Skin epidermis (tissue), 12 donors: ENCODE measurements around the gene C5orf47.

ENCODE experiments used
- H3K27ac ChIP-seq, 21 experiments: fragments of 200-600 bp; sonication (generic) in 11 of 21; one replicate each; pipeline ENCODE4 v1.5.0; 2020; ENCODE audit warnings: mild to moderate bottlenecking in 3 of 21, inconsistent platforms in 2 of 21, moderate library complexity in 2 of 21
- H3K4me3 ChIP-seq, 7 experiments: fragments of 200-600 bp; sonication (generic) in 2 of 7; one replicate each; pipeline ENCODE4 v1.5.0; 2020; ENCODE audit warnings: inconsistent platforms in 2 of 7, mild to moderate bottlenecking in 2 of 7, moderate library complexity in 1 of 7

C5orf47 gene

GRCh38 chr5:173968154-173968797 is 20.7 kb upstream of the C5orf47 start:
- Histone ChIP-seq H3K4me3 (no peak overlapping the region), H3K27ac (no peak overlapping the region)

- Histone ChIP-seq H3K4me3 (no peak overlapping the region), H3K27ac (no peak overlapping the region)
Observed at GRCh38 chr5:173969167-173970049, 19.6 kb upstream of the C5orf47 start.

- no peak overlapping the region for H3K27ac ChIP-seq
- H3K4me3 ChIP-seq: no peak overlapping the region
Observed at GRCh38 chr5:173970878-173971650, 17.9 kb upstream of the C5orf47 start.

- Histone ChIP-seq H3K27ac (no peak overlapping the region), H3K4me3 (no peak overlapping the region)
Observed at GRCh38 chr5:173971681-173972345, 17.2 kb upstream of the C5orf47 start.

GRCh38 chr5:173972607-173972924 is 16.4 kb upstream of the C5orf47 start:
- Histone ChIP-seq H3K4me3 (peak overlapping the region in 4 of 7 experiments; percentile 21 to 39 (median 30)), H3K27ac (peak overlapping the region in 1 of 21 experiments; percentile 2)

- Histone ChIP-seq H3K27ac (peak overlapping the region in 2 of 21 experiments; percentile 2 to 45), H3K4me3 (peak overlapping the region; percentile 11 to 39 (median 25))
Observed at GRCh38 chr5:173972925-173973615, 15.9 kb upstream of the C5orf47 start.

GRCh38 chr5:173973616-173973969 is 15.4 kb upstream of the C5orf47 start:
- Histone ChIP-seq H3K27ac (peak overlapping the region in 1 of 21 experiments; percentile 45), H3K4me3 (peak overlapping the region; percentile 11 to 39 (median 25))

- no peak overlapping the region for H3K4me3 ChIP-seq
Observed at GRCh38 chr5:173974688-173975239, 14.2 kb upstream of the C5orf47 start.

GRCh38 chr5:173981185-173981761 is 7.7 kb upstream of the C5orf47 start:
- no peak overlapping the region for H3K27ac ChIP-seq
- no peak overlapping the region for H3K4me3 ChIP-seq

More at GRCh38 chr5:173974688-173975239, 14.2 kb upstream of the C5orf47 start:
- H3K27ac ChIP-seq: no peak overlapping the region

- no peak overlapping the region for H3K4me3 ChIP-seq
- no peak overlapping the region for H3K27ac ChIP-seq
Observed at GRCh38 chr5:173984218-173984617, 4.8 kb upstream of the C5orf47 start.

GRCh38 chr5:173989432-173990082 is 587 bp downstream of the C5orf47 start:
- H3K27ac ChIP-seq: no peak overlapping the region
- H3K4me3 ChIP-seq: no peak overlapping the region

- no peak overlapping the region for H3K4me3 ChIP-seq
- no peak overlapping the region for H3K27ac ChIP-seq
Observed at GRCh38 chr5:173997331-173997730, 8.4 kb downstream of the C5orf47 start.

- no peak overlapping the region for H3K27ac ChIP-seq
- H3K4me3 ChIP-seq: no peak overlapping the region
Observed at GRCh38 chr5:173998531-173998930, 9.6 kb downstream of the C5orf47 start.

- H3K4me3 ChIP-seq: no peak overlapping the region
- H3K27ac ChIP-seq: no peak overlapping the region
Observed at GRCh38 chr5:174000076-174000475, 11.1 kb downstream of the C5orf47 start.

- no peak overlapping the region for H3K4me3 ChIP-seq
- H3K27ac ChIP-seq: no peak overlapping the region
Observed at GRCh38 chr5:174003795-174004194, 14.8 kb downstream of the C5orf47 start.

- Histone ChIP-seq H3K27ac (no peak overlapping the region), H3K4me3 (no peak overlapping the region)
Observed at GRCh38 chr5:174008922-174009321, 20.0 kb downstream of the C5orf47 start.

GRCh38 chr5:174010365-174010764 is 21.4 kb downstream of the C5orf47 start:
- no peak overlapping the region for H3K4me3 ChIP-seq
- H3K27ac ChIP-seq: no peak overlapping the region

- Histone ChIP-seq H3K4me3 (no peak overlapping the region), H3K27ac (no peak overlapping the region)
Observed at GRCh38 chr5:174011441-174011840, 22.5 kb downstream of the C5orf47 start.
